Lung (tissue), 12 donors: ENCODE results near the gene MUTYH. TPM values are rescaled to one million over a fixed set of nuclear protein-coding genes. Genes with fewer than 3 reads are reported as not detected.

Experiments
- ATAC-seq: fragments of 200-7000 bp; cut with Tn5 transposase; one replicate; pipeline ENCODE4 v1.9.1; 2020; ENCODE audit warnings: moderate number of reproducible peaks; ENCODE audit not compliant: insufficient read depth, low FRiP score
- DNase-seq, 3 donors: peaks; one replicate each; pipeline ENCODE4 v3.0.0-alpha.2; 2013 to 2017
- H3K27ac ChIP-seq, 2 donors: one replicate each; pipeline ENCODE4 v1.5.1; 2013; ENCODE audit warnings: mild to moderate bottlenecking in 2 of 2, moderate library complexity in 2 of 2, control low read depth in 1 of 2, inconsistent platforms in 1 of 2, low read depth in 1 of 2, low read length in 1 of 2
- H3K27me3 ChIP-seq, 3 donors: one replicate each; pipeline ENCODE4 v1.5.1; 2013; ENCODE audit warnings: low read length in 2 of 3; ENCODE audit not compliant: control insufficient read depth in 3 of 3, insufficient read depth in 3 of 3
- H3K36me3 ChIP-seq, 4 donors: one replicate each; pipeline ENCODE4 v1.5.1; 2013; ENCODE audit warnings: low read length in 4 of 4, mild to moderate bottlenecking in 1 of 4, moderate library complexity in 1 of 4; ENCODE audit not compliant: control insufficient read depth in 4 of 4, insufficient read depth in 4 of 4
- H3K4me1 ChIP-seq, 5 donors: one replicate each; pipeline ENCODE4 v1.5.1; 2013; ENCODE audit warnings: low read length in 5 of 5, mild to moderate bottlenecking in 2 of 5, moderate library complexity in 1 of 5; ENCODE audit not compliant: control insufficient read depth in 5 of 5, insufficient read depth in 5 of 5
- H3K4me3 ChIP-seq: one replicate; pipeline ENCODE4 v1.5.1; 2013; ENCODE audit warnings: mild to moderate bottlenecking, control low read depth, moderate library complexity
- H3K9ac ChIP-seq, 2 donors: one replicate each; pipeline ENCODE4 v1.5.1; 2013; ENCODE audit warnings: low read length in 2 of 2, control low read depth in 1 of 2; ENCODE audit not compliant: insufficient read depth in 1 of 2
- H3K9me3 ChIP-seq, 4 donors: one replicate each; pipeline ENCODE4 v1.5.1; 2013; ENCODE audit warnings: low read length in 3 of 4, mild to moderate bottlenecking in 1 of 4, moderate library complexity in 1 of 4; ENCODE audit not compliant: control insufficient read depth in 4 of 4, insufficient read depth in 3 of 4
- WGBS, 2 donors: extraction: QIAGEN DNeasy Blood & Tissue Kit; methylation state at CpG; one replicate each; pipeline ENCODE4 v1.1.7; 2013; 5-methylcytosine and 5-hydroxymethylcytosine counted together
- polyA plus RNA-seq, 2 donors: library from polyadenylated mRNA; stranded (reverse); fragments of 200-250 nt; gene quantifications; one replicate each; pipeline ENCODE4 v1.2.1, GENCODE V29; 2013
- total RNA-seq, 2 donors: library from RNA; depleted of rRNA in 1 of 2; stranded (reverse); fragments of >200 nt in 1 of 2; gene quantifications; one replicate each; pipeline ENCODE4 v1.2.1, GENCODE V29; 2014 to 2021
- TF ChIP-seq, protein P1 (sequence below): IDR thresholded peaks from 2 replicates; pipeline ENCODE4 v1.5.1; 2012; ENCODE audit warnings: mild to moderate bottlenecking; ENCODE audit errors: control extremely low read depth, extremely low read depth
- donor health status: control.
- donor health status: control.
- donor health status: Bipolar disorder and iron deficiency.
- donor health status: healthy.
- donor health status: DM: yes; HTN: yes; CAD: no.

MUTYH gene
- total and polyA plus RNA-seq, 4 donors = 14.0 to 26.3 (median 19.7) TPM

DNA sequence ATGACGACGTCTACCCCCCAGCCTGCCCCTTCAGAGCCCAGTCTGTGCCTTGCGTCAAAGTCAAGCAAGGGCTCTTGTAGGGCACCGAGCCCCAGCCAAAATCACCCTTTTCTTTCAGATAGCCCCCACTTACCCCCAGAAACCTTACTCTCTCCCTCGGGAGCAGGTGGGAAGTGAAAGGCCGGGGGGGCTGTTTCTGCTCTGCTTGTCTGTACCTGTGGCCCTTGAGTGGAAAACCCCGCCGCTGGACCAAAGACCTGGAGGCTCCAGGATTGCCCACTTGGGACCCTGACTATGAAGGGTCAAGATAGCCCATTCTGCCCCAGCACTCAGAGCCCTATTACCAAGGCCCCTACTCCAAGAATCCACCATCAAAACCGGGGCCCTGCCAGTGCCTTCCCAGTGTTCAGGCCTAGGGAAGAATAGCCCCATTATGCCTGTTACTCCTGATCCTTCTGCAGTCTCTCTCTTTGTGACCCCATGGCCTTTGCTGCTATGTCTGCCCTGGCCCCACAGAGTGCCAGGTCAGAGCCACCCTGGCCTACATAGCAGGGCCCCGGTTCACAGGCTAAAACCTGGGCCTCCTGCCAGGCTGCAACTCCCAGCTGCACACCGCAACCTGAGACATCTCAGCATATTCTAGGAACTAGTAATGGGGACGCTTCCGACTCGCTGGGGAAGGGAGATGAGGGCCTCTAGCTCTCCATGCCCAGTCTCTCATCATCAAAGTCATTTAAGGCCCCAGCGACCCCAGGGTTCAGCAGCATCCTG lies 35.7 kb downstream of the MUTYH start:
- 42 to 45% methylated on average over 15 of the region's 15 CpGs for WGBS, 2 donors
- H3K27me3 ChIP-seq = no peaks in the 10 kb centered on the region
- ATAC-seq (no peak), DNase-seq (peak; percentile 9 to 26 (median 16))
- TF ChIP-seq, protein P1, sequence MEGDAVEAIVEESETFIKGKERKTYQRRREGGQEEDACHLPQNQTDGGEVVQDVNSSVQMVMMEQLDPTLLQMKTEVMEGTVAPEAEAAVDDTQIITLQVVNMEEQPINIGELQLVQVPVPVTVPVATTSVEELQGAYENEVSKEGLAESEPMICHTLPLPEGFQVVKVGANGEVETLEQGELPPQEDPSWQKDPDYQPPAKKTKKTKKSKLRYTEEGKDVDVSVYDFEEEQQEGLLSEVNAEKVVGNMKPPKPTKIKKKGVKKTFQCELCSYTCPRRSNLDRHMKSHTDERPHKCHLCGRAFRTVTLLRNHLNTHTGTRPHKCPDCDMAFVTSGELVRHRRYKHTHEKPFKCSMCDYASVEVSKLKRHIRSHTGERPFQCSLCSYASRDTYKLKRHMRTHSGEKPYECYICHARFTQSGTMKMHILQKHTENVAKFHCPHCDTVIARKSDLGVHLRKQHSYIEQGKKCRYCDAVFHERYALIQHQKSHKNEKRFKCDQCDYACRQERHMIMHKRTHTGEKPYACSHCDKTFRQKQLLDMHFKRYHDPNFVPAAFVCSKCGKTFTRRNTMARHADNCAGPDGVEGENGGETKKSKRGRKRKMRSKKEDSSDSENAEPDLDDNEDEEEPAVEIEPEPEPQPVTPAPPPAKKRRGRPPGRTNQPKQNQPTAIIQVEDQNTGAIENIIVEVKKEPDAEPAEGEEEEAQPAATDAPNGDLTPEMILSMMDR = no peak
- no peaks in the 10 kb centered on the region for H3K36me3 ChIP-seq
- peak overlapping the region; percentile 78 to 90 for H3K9ac ChIP-seq
- peak overlapping the region; percentile 86 to 91 for H3K27ac ChIP-seq
- H3K4me3 ChIP-seq = peak overlapping the region; percentile 80
- peaks cover 0 to 8% (median 5%) of the 10 kb centered on the region in 5 donors for H3K4me1 ChIP-seq
- no peaks in the 10 kb centered on the region for H3K9me3 ChIP-seq

DNA sequence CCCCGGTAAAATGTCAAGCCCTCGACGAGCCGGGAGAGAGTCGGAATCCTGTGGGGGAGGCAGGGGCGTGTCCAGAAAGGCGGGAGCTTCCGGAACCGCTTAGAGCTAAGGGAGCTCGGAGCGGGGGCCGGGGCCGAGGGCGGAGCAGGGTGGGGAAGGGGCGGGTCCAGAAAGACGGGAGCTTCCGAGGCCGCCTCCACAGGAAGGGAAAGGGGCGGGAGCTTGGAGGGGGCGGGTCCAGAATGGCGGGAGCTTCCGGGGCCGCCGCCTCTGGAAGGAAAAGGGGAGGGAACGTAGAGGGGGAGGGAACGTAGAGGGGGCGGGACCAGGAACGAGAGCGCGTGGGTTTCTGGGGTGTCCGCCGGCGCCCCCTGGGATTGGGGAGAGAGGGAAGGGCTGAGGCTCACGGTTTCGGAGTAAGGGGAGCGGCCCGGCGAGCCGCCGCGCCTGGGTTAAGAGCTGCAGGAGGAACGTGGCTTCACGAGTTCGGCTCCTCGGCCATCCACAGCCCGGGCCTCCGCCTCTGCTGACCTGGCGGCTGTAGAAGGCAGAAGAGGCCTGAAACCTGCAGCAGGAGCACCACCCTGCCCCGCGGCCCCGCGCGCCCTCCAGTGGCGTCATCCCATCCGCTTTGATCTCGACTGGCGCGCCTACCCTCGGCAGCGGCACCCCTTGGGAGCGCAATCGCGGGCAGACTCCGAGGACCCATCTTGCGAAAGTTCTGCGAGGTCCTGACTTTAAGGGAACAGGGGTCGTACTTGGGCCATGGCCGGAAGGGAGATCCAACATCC lies 36.5 kb downstream of the MUTYH start:
- WGBS, 2 donors = 1% methylated on average over 63 to 68 of the region's 68 CpGs
- TF ChIP-seq, protein P1 = peak; percentile 43
- DNase-seq = peak; percentile 98 to 99 (median 99)

DNA sequence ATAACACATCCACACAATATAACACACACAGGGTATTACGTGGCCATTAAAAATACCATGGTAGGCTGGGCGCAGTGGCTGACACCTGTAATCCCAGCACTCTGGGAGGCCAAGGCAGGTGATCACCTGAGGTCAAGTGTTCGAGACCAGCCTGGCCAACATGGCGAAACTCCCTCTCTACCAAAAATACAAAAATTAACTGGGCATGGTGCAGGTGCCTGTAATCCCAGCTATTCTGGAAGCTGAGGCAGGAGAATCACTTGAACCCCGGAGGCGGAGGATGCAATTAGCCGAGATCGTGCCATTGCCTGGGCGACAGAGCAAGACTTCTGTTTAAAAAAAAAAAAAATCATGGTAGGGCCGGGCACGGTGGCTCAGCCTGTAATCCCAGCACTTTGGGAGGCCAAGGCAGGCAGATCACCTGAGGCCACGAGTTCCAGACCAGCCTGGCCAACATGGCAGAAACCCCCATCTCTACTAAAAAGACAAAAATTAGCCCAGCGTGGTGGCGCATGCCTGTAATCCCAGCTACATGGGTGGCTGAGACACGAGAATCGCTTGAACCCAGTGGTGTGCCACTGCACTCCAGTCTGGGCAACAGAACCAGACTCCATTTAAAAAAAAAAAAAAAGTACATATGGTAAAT lies 37.6 kb downstream of the MUTYH start:
- peaks cover 0 to 8% (median 5%) of the 10 kb centered on the region in 5 donors for H3K4me1 ChIP-seq
- H3K27me3 ChIP-seq = no peaks in the 10 kb centered on the region
- 90 to 92% methylated on average over 16 of the region's 16 CpGs for WGBS, 2 donors
- no peaks in the 10 kb centered on the region for H3K36me3 ChIP-seq
- DNase-seq = no peak
- TF ChIP-seq, protein P1 = no peak
- H3K9ac ChIP-seq = no peak overlapping the region
- ATAC-seq = no peak
- H3K9me3 ChIP-seq = no peaks in the 10 kb centered on the region
- H3K27ac ChIP-seq = peak overlapping the region in 1 of 2 donors; percentile 81
- no peak overlapping the region for H3K4me3 ChIP-seq

More for the DNA sequence above, 36.5 kb downstream of the MUTYH start:
- Histone ChIP-seq H3K4me1 (peaks cover 0 to 8% (median 5%) of the 10 kb centered on the region in 5 donors), H3K9me3 (no peaks in the 10 kb centered on the region), H3K27me3 (no peaks in the 10 kb centered on the region), H3K4me3 (peak overlapping the region; percentile 80), H3K9ac (peak overlapping the region; percentile 78 to 90), H3K36me3 (no peaks in the 10 kb centered on the region), H3K27ac (peak overlapping the region; percentile 89 to 91)
- peak; percentile 96 for ATAC-seq
